ENCODE measurements around the gene MECP2.

The MECP2 gene

DNA sequence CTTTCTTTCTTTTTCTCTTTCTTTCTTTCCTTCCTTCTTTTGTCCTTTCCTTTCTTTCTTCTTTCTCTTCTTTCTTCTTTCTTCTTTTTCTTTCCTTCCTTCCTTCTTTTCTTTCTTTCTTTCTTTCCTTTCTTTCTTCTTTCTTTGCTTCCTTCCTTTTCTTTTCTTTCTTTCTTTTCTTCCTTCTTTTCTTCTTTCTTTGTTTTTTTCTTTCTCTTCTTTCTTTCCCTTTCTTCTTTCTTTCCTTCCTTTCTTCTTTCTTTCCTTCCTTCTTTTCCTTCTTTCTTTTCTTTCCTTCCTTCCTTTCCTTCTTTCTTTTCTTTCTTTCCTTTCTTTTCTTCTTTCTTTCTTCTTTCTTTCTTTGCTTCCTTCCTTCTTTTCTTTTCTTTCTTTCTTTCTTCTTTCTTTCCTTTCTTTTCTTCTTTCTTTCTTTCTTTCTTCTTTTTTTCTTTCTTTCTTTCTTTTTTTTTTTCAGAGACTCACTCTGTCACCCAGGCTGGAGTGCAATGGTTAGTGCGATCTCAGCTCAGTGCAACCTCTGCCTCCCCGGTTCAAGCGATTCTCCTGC lies 106.4 kb downstream of the MECP2 start:
- H3K4me3 ChIP-seq (ENCODE audit: low read depth, low read length): no peak overlapping the region
- TF ChIP-seq, protein P1, sequence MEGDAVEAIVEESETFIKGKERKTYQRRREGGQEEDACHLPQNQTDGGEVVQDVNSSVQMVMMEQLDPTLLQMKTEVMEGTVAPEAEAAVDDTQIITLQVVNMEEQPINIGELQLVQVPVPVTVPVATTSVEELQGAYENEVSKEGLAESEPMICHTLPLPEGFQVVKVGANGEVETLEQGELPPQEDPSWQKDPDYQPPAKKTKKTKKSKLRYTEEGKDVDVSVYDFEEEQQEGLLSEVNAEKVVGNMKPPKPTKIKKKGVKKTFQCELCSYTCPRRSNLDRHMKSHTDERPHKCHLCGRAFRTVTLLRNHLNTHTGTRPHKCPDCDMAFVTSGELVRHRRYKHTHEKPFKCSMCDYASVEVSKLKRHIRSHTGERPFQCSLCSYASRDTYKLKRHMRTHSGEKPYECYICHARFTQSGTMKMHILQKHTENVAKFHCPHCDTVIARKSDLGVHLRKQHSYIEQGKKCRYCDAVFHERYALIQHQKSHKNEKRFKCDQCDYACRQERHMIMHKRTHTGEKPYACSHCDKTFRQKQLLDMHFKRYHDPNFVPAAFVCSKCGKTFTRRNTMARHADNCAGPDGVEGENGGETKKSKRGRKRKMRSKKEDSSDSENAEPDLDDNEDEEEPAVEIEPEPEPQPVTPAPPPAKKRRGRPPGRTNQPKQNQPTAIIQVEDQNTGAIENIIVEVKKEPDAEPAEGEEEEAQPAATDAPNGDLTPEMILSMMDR (IDR thresholded peaks at IDR 0.05; ENCODE audit: low read depth, low read length, missing control alignments): no peak
- no peak for DNase-seq (ENCODE audit: low read depth)

DNA sequence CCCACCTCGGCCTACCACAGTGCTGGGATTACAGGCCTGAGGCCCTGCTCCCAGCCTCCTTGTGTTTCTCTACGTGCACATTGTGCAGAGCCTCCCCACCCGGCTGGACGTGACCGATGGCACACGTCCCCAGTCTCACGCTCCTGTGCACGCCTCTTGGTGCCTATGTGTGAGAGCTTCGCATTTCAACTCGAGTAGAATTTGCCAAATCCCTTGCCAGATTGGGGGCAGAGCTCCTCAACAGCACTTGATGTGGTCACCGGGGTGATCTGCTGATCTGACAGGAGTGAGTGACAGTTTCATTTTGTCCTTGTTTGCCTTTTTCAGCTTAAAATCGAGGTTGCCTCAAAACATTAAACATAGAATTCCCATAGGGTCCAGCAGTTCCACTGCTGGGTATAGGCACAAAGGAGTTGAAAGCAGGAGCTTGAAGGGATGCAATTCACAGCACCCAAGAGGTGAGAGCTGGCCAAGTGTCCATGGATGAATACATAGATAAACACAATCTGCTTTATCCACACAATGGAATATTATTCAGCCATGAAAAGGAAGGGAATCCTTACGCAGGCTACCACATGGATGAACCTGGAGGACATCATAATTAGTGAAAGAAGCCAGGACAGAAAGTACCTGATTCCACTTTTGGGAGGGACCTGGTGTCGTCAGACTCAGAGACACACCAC lies 107.4 kb downstream of the MECP2 start:
- TF ChIP-seq, protein P1 (IDR thresholded peaks at IDR 0.05; ENCODE audit: low read depth, low read length, missing control alignments): no peak
- DNase-seq (ENCODE audit: low read depth): no peak
- no peak overlapping the region for H3K4me3 ChIP-seq (ENCODE audit: low read depth, low read length)

DNA sequence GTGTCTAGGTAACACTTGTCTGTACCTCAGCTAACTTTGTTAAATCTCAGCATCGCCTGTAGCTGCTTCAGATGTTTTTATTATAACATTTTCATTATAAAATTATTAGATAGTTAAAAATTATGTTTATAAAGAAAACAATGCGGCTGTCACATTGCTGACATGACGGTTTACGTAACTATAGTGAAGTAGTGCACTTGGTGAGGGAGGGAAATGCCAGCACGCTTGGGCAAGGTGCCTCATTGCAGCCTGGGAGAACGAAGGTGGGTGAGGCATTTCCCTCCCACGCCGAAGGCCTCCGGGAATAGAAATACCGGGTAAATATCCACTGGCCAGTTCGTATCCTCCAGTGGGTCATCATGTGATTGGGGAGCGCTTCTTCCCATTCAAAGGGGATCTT lies 109.0 kb downstream of the MECP2 start:
- DNase-seq (ENCODE audit: low read depth): no peak
- TF ChIP-seq, protein P1 (IDR thresholded peaks at IDR 0.05; ENCODE audit: low read depth, low read length, missing control alignments): no peak

DNA sequence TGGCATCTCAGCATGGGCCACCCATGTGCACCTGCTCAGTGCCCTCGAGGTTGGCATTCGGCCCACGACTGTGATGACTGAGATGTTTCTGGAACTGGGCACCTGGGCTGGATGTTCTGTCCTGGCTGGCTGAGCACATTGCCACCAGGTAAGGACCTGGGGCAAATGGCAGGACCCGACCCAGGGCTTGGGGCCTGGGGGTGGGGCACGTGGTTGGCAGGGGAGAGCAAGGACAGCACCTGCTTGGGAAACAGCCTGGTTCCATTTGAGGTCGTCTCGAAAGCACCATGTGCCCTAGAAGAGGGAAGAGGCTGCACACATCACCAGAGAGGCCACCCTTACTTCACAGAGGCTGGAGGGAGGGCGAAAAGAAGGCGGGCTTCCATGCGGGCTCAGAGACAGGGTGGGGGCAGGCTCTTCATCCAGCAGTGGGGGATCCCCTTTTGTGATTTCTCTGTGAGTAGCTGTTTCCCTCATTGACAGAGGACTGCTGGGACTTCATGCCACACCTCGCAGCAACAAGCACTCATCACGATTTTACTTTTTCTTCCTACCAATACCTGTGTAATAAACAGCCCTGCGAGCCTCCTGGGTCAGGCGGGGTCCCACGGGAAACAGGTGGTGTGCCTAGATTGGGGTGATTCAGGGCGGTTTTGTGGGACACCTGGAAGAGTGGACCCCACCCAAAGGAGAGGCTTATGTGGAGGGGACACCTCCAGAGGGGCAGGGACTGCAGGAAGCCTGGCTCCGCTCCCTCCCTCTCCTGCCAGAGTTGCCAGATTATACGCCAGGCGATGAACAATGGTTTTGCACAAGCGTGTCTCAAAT lies 113.0 kb downstream of the MECP2 start:
- H3K4me3 ChIP-seq (ENCODE audit: low read depth, low read length): peak overlapping the region; percentile 33
- DNase-seq (ENCODE audit: low read depth): no peak
- TF ChIP-seq, protein P1 (IDR thresholded peaks at IDR 0.05; ENCODE audit: low read depth, low read length, missing control alignments): no peak

More for the DNA sequence above, 109.0 kb downstream of the MECP2 start:
- no peak overlapping the region for H3K4me3 ChIP-seq (ENCODE audit: low read depth, low read length)

DNA sequence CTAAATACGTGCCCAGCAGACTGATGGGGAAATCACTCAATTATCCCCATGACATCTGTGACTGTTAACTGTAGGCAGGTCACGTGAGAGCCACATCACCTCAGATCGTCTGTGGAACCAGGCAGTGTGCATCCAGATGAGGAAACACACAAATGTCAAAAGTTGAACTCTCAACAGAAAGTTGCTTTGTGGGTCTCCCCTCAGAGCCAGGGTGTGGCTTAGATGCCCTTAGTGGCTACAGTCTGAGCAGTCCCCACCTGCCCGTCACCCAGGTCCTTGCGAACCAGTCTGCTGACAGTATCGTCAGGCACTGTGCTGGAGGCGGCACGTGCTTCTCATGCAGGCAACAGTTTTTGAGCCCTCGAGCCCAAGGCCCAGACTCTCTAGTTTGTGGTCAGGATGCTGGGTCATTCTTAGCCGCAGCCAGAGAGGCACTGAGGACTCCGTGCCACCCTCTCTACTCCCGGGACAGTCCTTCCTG lies 114.2 kb downstream of the MECP2 start:
- H3K4me3 ChIP-seq (ENCODE audit: low read depth, low read length): no peak overlapping the region
- TF ChIP-seq, protein P1 (IDR thresholded peaks at IDR 0.05; ENCODE audit: low read depth, low read length, missing control alignments): no peak
- DNase-seq (ENCODE audit: low read depth): no peak

DNA sequence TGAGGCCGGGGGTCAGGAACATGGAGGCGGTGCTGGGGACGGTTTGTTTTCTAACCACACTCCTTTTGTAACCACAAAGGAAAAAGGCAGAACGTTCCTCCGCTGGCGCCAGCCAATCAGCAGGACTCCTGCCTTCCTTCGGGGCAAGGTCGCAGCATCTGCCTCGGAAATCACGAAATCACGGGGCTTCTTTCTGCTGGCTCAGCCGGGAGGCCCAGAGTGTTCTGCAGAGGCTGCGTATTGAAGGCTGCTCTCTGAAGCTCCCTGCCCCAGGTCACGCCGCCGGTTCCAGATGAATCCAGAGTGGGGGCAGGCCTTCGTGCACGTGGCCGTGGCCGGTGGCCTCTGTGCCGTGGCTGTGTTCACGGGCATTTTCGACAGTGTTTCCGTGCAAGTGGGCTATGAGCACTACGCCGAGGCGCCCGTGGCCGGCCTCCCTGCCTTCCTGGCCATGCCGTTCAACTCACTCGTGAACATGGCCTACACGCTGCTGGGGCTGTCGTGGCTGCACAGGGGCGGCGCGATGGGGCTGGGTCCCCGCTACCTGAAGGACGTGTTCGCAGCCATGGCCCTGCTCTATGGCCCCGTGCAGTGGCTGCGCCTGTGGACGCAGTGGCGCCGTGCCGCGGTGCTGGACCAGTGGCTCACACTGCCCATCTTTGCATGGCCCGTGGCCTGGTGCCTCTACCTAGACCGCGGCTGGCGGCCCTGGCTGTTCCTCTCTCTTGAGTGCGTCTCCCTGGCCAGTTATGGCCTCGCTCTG lies 115.6 kb downstream of the MECP2 start:
- DNase-seq (ENCODE audit: low read depth): no peak
- H3K4me3 ChIP-seq (ENCODE audit: low read depth, low read length): no peak overlapping the region
- TF ChIP-seq, protein P1 (IDR thresholded peaks at IDR 0.05; ENCODE audit: low read depth, low read length, missing control alignments): no peak

All from GM12864 (cell line).